Measurements from ENCODE around the gene TM4SF18.

Gene TM4SF18

GRCh38 chr3:149310796-149311534 is 22.5 kb downstream of the TM4SF18 start:
- DNase-seq (ENCODE audit: low spot score), result no peak
- TF ChIP-seq CTCF (IDR thresholded peaks at IDR 0.05; ENCODE audit: borderline replicate concordance, control extremely low read depth, extremely low read depth, insufficient read depth, missing control alignments), result no peak
- in situ Hi-C loops (cut with MboI; ENCODE audit: low sequenced_read_pairs, unreplicated experiment), result no loop called here

DNA sequence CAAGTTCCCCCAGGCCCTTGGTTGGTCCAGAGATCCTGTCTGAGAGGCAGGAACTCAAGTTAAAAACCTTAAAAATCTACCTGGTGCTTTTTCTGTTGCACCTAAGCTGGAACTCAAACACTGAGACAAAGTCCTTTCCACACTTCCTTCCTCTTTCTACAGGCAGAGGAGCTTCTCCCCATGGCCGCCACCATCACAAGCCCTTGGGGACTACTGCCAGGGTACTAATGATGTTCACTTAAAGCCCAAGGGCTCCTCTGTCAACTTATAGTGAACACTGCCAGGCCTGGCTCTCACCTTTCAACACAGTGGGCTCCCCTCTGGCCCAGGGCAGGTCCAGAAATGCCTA is 26.0 kb downstream of the TM4SF18 start:
- no peak for TF ChIP-seq CTCF (IDR thresholded peaks at IDR 0.05; ENCODE audit: borderline replicate concordance, control extremely low read depth, extremely low read depth, insufficient read depth, missing control alignments)
- in situ Hi-C loops (cut with MboI; ENCODE audit: low sequenced_read_pairs, unreplicated experiment), result no loop called here
- no peak for DNase-seq (ENCODE audit: low spot score)

GRCh38 chr3:149306751-149307434 is 26.5 kb downstream of the TM4SF18 start:
- DNase-seq (ENCODE audit: low spot score), result no peak
- in situ Hi-C loops (cut with MboI; ENCODE audit: low sequenced_read_pairs, unreplicated experiment), result no loop called here
- no peak for TF ChIP-seq CTCF (IDR thresholded peaks at IDR 0.05; ENCODE audit: borderline replicate concordance, control extremely low read depth, extremely low read depth, insufficient read depth, missing control alignments)

GRCh38 chr3:149305376-149305775 is 28.1 kb downstream of the TM4SF18 start:
- in situ Hi-C loops (cut with MboI; ENCODE audit: low sequenced_read_pairs, unreplicated experiment), result no loop called here

GRCh38 chr3:149299938-149300801 is 33.3 kb downstream of the TM4SF18 start:
- in situ Hi-C loops (cut with MboI; ENCODE audit: low sequenced_read_pairs, unreplicated experiment), result no loop called here
- no peak for DNase-seq (ENCODE audit: low spot score)
- TF ChIP-seq CTCF (IDR thresholded peaks at IDR 0.05; ENCODE audit: borderline replicate concordance, control extremely low read depth, extremely low read depth, insufficient read depth, missing control alignments), result no peak

More at GRCh38 chr3:149305376-149305775, 28.1 kb downstream of the TM4SF18 start:
- DNase-seq (ENCODE audit: low spot score), result no peak
- no peak for TF ChIP-seq CTCF (IDR thresholded peaks at IDR 0.05; ENCODE audit: borderline replicate concordance, control extremely low read depth, extremely low read depth, insufficient read depth, missing control alignments)

DNA sequence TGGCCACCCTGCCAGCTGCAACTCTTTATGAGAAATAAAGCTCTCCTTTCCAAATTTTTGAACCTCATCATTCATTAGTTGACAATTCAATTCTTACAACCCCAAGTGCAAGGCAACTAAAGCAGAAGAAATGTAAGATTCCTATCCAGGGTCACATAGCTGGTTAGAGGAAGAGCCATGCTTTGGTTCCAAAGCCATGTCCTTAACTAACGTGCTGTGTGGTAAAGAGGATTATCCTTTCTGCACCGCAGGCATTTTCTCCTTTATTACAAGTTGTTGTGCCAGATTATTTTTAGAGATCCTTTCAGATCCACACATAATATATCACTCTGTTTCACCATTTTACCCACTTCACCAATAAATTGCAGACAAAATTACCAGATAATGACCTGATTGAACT is 36.5 kb downstream of the TM4SF18 start:
- no peak for DNase-seq (ENCODE audit: low spot score)
- TF ChIP-seq CTCF (IDR thresholded peaks at IDR 0.05; ENCODE audit: borderline replicate concordance, control extremely low read depth, extremely low read depth, insufficient read depth, missing control alignments), result no peak
- in situ Hi-C loops (cut with MboI; ENCODE audit: low sequenced_read_pairs, unreplicated experiment), result no loop called here
